Uterus (tissue), 2 donors: ENCODE data around the gene KCNN3.

Experiments used
- POLR2A ChIP-seq, 2 donors: fragments of 450-650 bp; IDR thresholded peaks; one replicate each; pipeline ENCODE4 v1.6.1; 2016; ENCODE audit warnings: antibody characterized with exemption in 2 of 2, mild to moderate bottlenecking in 1 of 2, moderate library complexity in 1 of 2
- TF ChIP-seq, protein P1 (sequence below), 4 experiments: fragments of 200-600 bp in 2 of 4; fragments of 450-650 bp in 2 of 4; sonication (generic) in 2 of 4; IDR thresholded peaks; one replicate each; pipeline ENCODE4 v1.5.1; 2016 to 2019; ENCODE audit warnings: antibody characterized with exemption in 4 of 4, mild to moderate bottlenecking in 2 of 4, moderate library complexity in 1 of 4

DNA sequence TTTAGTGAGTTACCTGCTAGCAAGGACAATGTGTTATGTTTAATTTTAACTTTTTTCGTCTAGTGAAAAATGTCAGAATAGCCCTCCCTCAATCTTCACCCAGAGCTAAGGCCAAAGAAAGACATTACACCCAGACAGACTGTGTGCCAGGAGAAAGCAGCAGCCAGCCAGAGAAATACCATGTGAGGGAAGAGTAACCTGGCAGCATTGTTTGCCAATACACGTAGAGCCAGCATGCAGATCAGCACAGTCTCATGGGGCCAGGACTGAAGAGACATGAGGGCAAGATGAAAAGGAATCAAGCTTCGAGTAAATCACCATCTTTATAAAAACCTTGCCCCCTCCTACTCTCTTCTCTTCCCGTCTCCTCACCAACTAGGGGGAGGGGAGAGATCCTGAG, 173.6 kb downstream of the KCNN3 start:
- TF ChIP-seq POLR2A (IDR thresholded peaks at IDR 0.05), result no peak
- TF ChIP-seq, protein P1, sequence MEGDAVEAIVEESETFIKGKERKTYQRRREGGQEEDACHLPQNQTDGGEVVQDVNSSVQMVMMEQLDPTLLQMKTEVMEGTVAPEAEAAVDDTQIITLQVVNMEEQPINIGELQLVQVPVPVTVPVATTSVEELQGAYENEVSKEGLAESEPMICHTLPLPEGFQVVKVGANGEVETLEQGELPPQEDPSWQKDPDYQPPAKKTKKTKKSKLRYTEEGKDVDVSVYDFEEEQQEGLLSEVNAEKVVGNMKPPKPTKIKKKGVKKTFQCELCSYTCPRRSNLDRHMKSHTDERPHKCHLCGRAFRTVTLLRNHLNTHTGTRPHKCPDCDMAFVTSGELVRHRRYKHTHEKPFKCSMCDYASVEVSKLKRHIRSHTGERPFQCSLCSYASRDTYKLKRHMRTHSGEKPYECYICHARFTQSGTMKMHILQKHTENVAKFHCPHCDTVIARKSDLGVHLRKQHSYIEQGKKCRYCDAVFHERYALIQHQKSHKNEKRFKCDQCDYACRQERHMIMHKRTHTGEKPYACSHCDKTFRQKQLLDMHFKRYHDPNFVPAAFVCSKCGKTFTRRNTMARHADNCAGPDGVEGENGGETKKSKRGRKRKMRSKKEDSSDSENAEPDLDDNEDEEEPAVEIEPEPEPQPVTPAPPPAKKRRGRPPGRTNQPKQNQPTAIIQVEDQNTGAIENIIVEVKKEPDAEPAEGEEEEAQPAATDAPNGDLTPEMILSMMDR (IDR thresholded peaks at IDR 0.05), result no peak
